Measurements from ENCODE around the gene CSTA. TPM values are rescaled to one million over a fixed set of nuclear protein-coding genes. Genes with fewer than 3 reads are reported as not detected.

Gene CSTA
- total and polyA plus RNA-seq, 2 of the 13 experiments (the other 11 are each of a cell fraction or from before 2014, with no cell fraction given), result 3.9 to 11.0 TPM

GRCh38 chr3:122383771-122384697 lies 59.0 kb downstream of the CSTA start, which contains the start of gene FAM162A (continued):
- TF ChIP-seq ZNF407 (CRISPR knock-in tag; IDR thresholded peaks at IDR 0.05; ENCODE audit: not compliant biosample characterization) (peak; percentile 93), STAT5B (CRISPR knock-in tag; IDR thresholded peaks at IDR 0.05) (0 out of 2 replicates have a peak, but pooled peaks have one; percentile 21), NFYB (CRISPR knock-in tag; IDR thresholded peaks at IDR 0.05) (0 out of 2 replicates have a peak, but pooled peaks have one; percentile 31), ZNF414 (CRISPR knock-in tag; IDR thresholded peaks at IDR 0.05) (peak; percentile 47; the same call in 1 of the 2 replicates), MIER2 (CRISPR knock-in tag; IDR thresholded peaks at IDR 0.05) (0 out of 2 replicates have a peak, but pooled peaks have one; percentile 65), PHF8 (CRISPR knock-in tag; IDR thresholded peaks at IDR 0.05) (peak; percentile 78), ZNF790 (CRISPR knock-in tag; IDR thresholded peaks at IDR 0.05; ENCODE audit: borderline replicate concordance) (0 out of 2 replicates have a peak, but pooled peaks have one; percentile 70), ZNF142 (CRISPR knock-in tag; IDR thresholded peaks at IDR 0.05) (no peak)

Measured in HepG2 (cell line).